Activated T-helper 2 cell treated with anti-CD3 and anti-CD28 coated beads, Interferon-gamma antibody, Interleukin-2, Interleukin-4, amounts not matched to agents 10 μg/mL and 5 μg/mL and 100 μg/mL, durations not matched to agents 14 hours and 24 hours and 36 hours (primary cell): ENCODE data around the gene RHOB. TPM values are rescaled to one million over a fixed set of nuclear protein-coding genes. Genes with fewer than 3 reads are reported as not detected.
A peak's percentile ranks its signal among the peaks of the same experiment; 100 is the strongest.

Experiments used
- DNase-seq: peaks from one replicate; pipeline ENCODE4 v3.0.0; 2021; ENCODE audit warnings: low spot score
- H3K27ac Mint-ChIP-seq: one replicate; pipeline ENCODE4 v1.8.0; 2021; ENCODE audit warnings: mixed read lengths
- H3K27me3 Mint-ChIP-seq: one replicate; pipeline ENCODE4 v1.8.0; 2021; ENCODE audit warnings: low read depth, mixed read lengths
- H3K36me3 Mint-ChIP-seq: one replicate; pipeline ENCODE4 v1.8.0; 2021; ENCODE audit warnings: low read depth, mixed read lengths
- H3K4me1 Mint-ChIP-seq: one replicate; pipeline ENCODE4 v1.8.0; 2021; ENCODE audit warnings: low read depth, mixed read lengths
- H3K4me3 Mint-ChIP-seq: one replicate; pipeline ENCODE4 v1.8.0; 2021; ENCODE audit warnings: low read depth, mild to moderate bottlenecking, moderate library complexity, mixed read lengths
- H3K9me3 Mint-ChIP-seq: one replicate; pipeline ENCODE4 v1.8.0; 2021; ENCODE audit warnings: mixed read lengths
- intact Hi-C: fragments of 100-400 bp; cut with micrococcal nuclease; formaldehyde crosslinking; loops from one replicate; pipeline ENCODE4 v1.15.1; 2023
- total RNA-seq: library from RNA; stranded (reverse); gene quantifications from 2 replicates; pipeline ENCODE4 v1.2.3, GENCODE V29; 2022

The RHOB gene
- total RNA-seq, 1 donor from 2014 or later, result 119 TPM

- Mint-ChIP-seq H3K9me3 (no peaks in the 10 kb centered on the region), H3K27me3 (peaks cover 44% of the 10 kb centered on the region), H3K36me3 (peaks cover 22% of the 10 kb centered on the region), H3K4me3 (no peak overlapping the region), H3K4me1 (peaks cover 9% of the 10 kb centered on the region), H3K27ac (no peak overlapping the region)
- intact Hi-C loops, result loop anchor here (5.0 kb wide), 2 partner anchors 152 to 1083 kb away; no protein-coding TSS in a partner anchor
- DNase-seq, result no peak
Observed at GRCh38 chr2:20444993-20445910, 1.6 kb upstream of the RHOB start.

GRCh38 chr2:20446255-20446916 lies 488 bp upstream of the RHOB start:
- H3K27ac Mint-ChIP-seq, result no peak overlapping the region
- H3K4me1 Mint-ChIP-seq, result peaks cover 9% of the 10 kb centered on the region
- H3K27me3 Mint-ChIP-seq, result peaks cover 40% of the 10 kb centered on the region
- intact Hi-C loops, result loop anchor here (2.0 to 5.0 kb wide), 4 partner anchors 134 to 1084 kb away; no protein-coding TSS in a partner anchor
- peak overlapping the region; percentile 74 for H3K4me3 Mint-ChIP-seq
- DNase-seq, result no peak
- no peaks in the 10 kb centered on the region for H3K9me3 Mint-ChIP-seq
- H3K36me3 Mint-ChIP-seq, result peaks cover 22% of the 10 kb centered on the region

- Mint-ChIP-seq H3K9me3 (no peaks in the 10 kb centered on the region), H3K27me3 (peaks cover 40% of the 10 kb centered on the region), H3K4me1 (peaks cover 9% of the 10 kb centered on the region), H3K4me3 (peak overlapping the region; percentile 81), H3K36me3 (peaks cover 22% of the 10 kb centered on the region), H3K27ac (peak overlapping the region; percentile 28)
- peak; percentile 21 for DNase-seq
- intact Hi-C loops, result loop anchor here (1.0 to 5.0 kb wide), 6 partner anchors 96 to 1085 kb away; partner anchors contain the start of gene HS1BP3
Observed at GRCh38 chr2:20447437-20448245, 767 bp downstream of the RHOB start.

- H3K27me3 Mint-ChIP-seq, result peaks cover 45% of the 10 kb centered on the region
- H3K4me1 Mint-ChIP-seq, result peaks cover 9% of the 10 kb centered on the region
- intact Hi-C loops, result loop anchor here (5.0 kb wide), 2 partner anchors 149 to 1086 kb away; no protein-coding TSS in a partner anchor
- no peaks in the 10 kb centered on the region for H3K9me3 Mint-ChIP-seq
- no peak for DNase-seq
- peaks cover 22% of the 10 kb centered on the region for H3K36me3 Mint-ChIP-seq
- no peak overlapping the region for H3K27ac Mint-ChIP-seq
- H3K4me3 Mint-ChIP-seq, result peak overlapping the region; percentile 81
Observed at GRCh38 chr2:20448246-20448976, 1.5 kb downstream of the RHOB start.

GRCh38 chr2:20448977-20449306 lies 2.1 kb downstream of the RHOB start:
- Mint-ChIP-seq H3K36me3 (peaks cover 22% of the 10 kb centered on the region), H3K27ac (no peak overlapping the region), H3K27me3 (peaks cover 43% of the 10 kb centered on the region), H3K4me3 (peak overlapping the region; percentile 67), H3K4me1 (peaks cover 9% of the 10 kb centered on the region), H3K9me3 (no peaks in the 10 kb centered on the region)
- no peak for DNase-seq
- intact Hi-C loops, result loop anchor here (5.0 kb wide), 2 partner anchors 148 to 1087 kb away; no protein-coding TSS in a partner anchor

GRCh38 chr2:20449501-20450200 lies 2.8 kb downstream of the RHOB start:
- H3K9me3 Mint-ChIP-seq, result no peaks in the 10 kb centered on the region
- peaks cover 36% of the 10 kb centered on the region for H3K27me3 Mint-ChIP-seq
- H3K36me3 Mint-ChIP-seq, result peaks cover 22% of the 10 kb centered on the region

GRCh38 chr2:20450201-20450999 lies 3.5 kb downstream of the RHOB start:
- Mint-ChIP-seq H3K27ac (no peak overlapping the region), H3K4me3 (no peak overlapping the region), H3K4me1 (peaks cover 9% of the 10 kb centered on the region), H3K9me3 (no peaks in the 10 kb centered on the region), H3K36me3 (peaks cover 22% of the 10 kb centered on the region), H3K27me3 (peaks cover 28% of the 10 kb centered on the region)
- intact Hi-C loops, result no loop called here
- DNase-seq, result no peak

More at GRCh38 chr2:20449501-20450200, 2.8 kb downstream of the RHOB start:
- H3K27ac Mint-ChIP-seq, result no peak overlapping the region
- intact Hi-C loops, result loop anchor here (5.0 kb wide), 2 partner anchors 148 to 1087 kb away; no protein-coding TSS in a partner anchor
- no peak for DNase-seq
- peaks cover 9% of the 10 kb centered on the region for H3K4me1 Mint-ChIP-seq
- H3K4me3 Mint-ChIP-seq, result peak overlapping the region; percentile 76

GRCh38 chr2:20451000-20451290 lies 4.1 kb downstream of the RHOB start:
- H3K36me3 Mint-ChIP-seq, result peaks cover 22% of the 10 kb centered on the region
- DNase-seq, result no peak
- no peak overlapping the region for H3K27ac Mint-ChIP-seq
- intact Hi-C loops, result no loop called here
- no peak overlapping the region for H3K4me3 Mint-ChIP-seq
- peaks cover 9% of the 10 kb centered on the region for H3K4me1 Mint-ChIP-seq
- H3K27me3 Mint-ChIP-seq, result peaks cover 25% of the 10 kb centered on the region
- no peaks in the 10 kb centered on the region for H3K9me3 Mint-ChIP-seq

GRCh38 chr2:20451341-20451740 lies 4.5 kb downstream of the RHOB start:
- Mint-ChIP-seq H3K27me3 (peaks cover 23% of the 10 kb centered on the region), H3K9me3 (no peaks in the 10 kb centered on the region), H3K36me3 (peaks cover 22% of the 10 kb centered on the region), H3K4me1 (peaks cover 9% of the 10 kb centered on the region), H3K4me3 (no peak overlapping the region), H3K27ac (no peak overlapping the region)
- intact Hi-C loops, result no loop called here
- no peak for DNase-seq

- Mint-ChIP-seq H3K27ac (no peak overlapping the region), H3K27me3 (peaks cover 23% of the 10 kb centered on the region), H3K4me3 (no peak overlapping the region), H3K9me3 (no peaks in the 10 kb centered on the region), H3K36me3 (peaks cover 22% of the 10 kb centered on the region), H3K4me1 (peaks cover 13% of the 10 kb centered on the region)
- intact Hi-C loops, result no loop called here
- DNase-seq, result no peak
Observed at GRCh38 chr2:20451761-20452499, 5.1 kb downstream of the RHOB start.
